Fibroblast of lung (primary cell): ENCODE results near the gene ZMAT3. TPM values are rescaled to one million over a fixed set of nuclear protein-coding genes. Genes with fewer than 3 reads are reported as not detected.

Source experiments
- DNase-seq, 2 donors: peaks; one replicate each; pipeline versions ENCODE4 v3.0.0 to v3.0.0-alpha.2; 2010; ENCODE audit warnings: low read depth in 2 of 2
- H2AFZ ChIP-seq: 2 replicates; pipeline ENCODE4 v1.5.1; 2012; ENCODE audit warnings: low read length, control low read depth, inconsistent platforms
- H3K27ac ChIP-seq: 2 replicates; pipeline ENCODE4 v1.5.1; 2011; ENCODE audit warnings: low read length, control low read depth; ENCODE audit not compliant: insufficient read depth
- H3K27me3 ChIP-seq: 2 replicates; pipeline ENCODE4 v1.5.1; 2011; ENCODE audit warnings: mild to moderate bottlenecking, low read length; ENCODE audit not compliant: control insufficient read depth, insufficient read depth
- H3K36me3 ChIP-seq: 2 replicates; pipeline ENCODE4 v1.5.1; 2011; ENCODE audit warnings: low read length; ENCODE audit not compliant: control insufficient read depth, insufficient read depth
- H3K4me1 ChIP-seq: 2 replicates; pipeline ENCODE4 v1.5.1; 2011; ENCODE audit warnings: low read length; ENCODE audit not compliant: control insufficient read depth, insufficient read depth; ENCODE audit errors: extremely low read depth
- H3K4me2 ChIP-seq: 2 replicates; pipeline ENCODE4 v1.5.1; 2011; ENCODE audit warnings: low read length, control low read depth; ENCODE audit not compliant: insufficient read depth; ENCODE audit errors: extremely low read depth
- H3K4me3 ChIP-seq, 4 experiments: fragments of 200-600 bp in 1 of 4; sonication (generic) in 1 of 4; replicated peaks in 1 of 4; 2 replicates each; pipeline ENCODE4 v1.5.1; 2011 to 2016; ENCODE audit warnings: low read length in 4 of 4, low read depth in 3 of 4, mild to moderate bottlenecking in 3 of 4, control low read depth in 2 of 4, inconsistent platforms in 1 of 4, mixed read lengths in 1 of 4; ENCODE audit not compliant: insufficient read depth in 1 of 4; ENCODE audit errors: control extremely low read depth in 1 of 4
- H3K79me2 ChIP-seq: 2 replicates; pipeline ENCODE4 v1.5.1; 2012; ENCODE audit warnings: mild to moderate bottlenecking, low read length, inconsistent platforms; ENCODE audit not compliant: control insufficient read depth, insufficient read depth
- H3K9ac ChIP-seq: 2 replicates; pipeline ENCODE4 v1.5.1; 2011; ENCODE audit warnings: mild to moderate bottlenecking, low read length, control low read depth; ENCODE audit not compliant: insufficient read depth
- H3K9me3 ChIP-seq: 2 replicates; pipeline ENCODE4 v1.5.1; 2012; ENCODE audit warnings: low read depth, low read length; ENCODE audit not compliant: control insufficient read depth, insufficient read depth
- H4K20me1 ChIP-seq: 2 replicates; pipeline ENCODE4 v1.5.1; 2011; ENCODE audit warnings: low read length; ENCODE audit not compliant: control insufficient read depth, insufficient read depth; ENCODE audit errors: extremely low read depth
- CTCF ChIP-seq, 2 donors: IDR thresholded peaks in 1 of 2; conservative IDR thresholded peaks in 1 of 2; 1 replicate in 1 of 2; 2 replicates in 1 of 2; pipeline ENCODE4 v1.5.1; 2011 to 2012; ENCODE audit warnings: low read length in 2 of 2, control low read depth in 1 of 2, inconsistent platforms in 1 of 2, low read depth in 1 of 2, mild to moderate bottlenecking in 1 of 2
- EZH2 ChIP-seq: IDR thresholded peaks from 2 replicates; pipeline ENCODE4 v1.5.1; 2012; ENCODE audit warnings: low read length, control low read depth, mild to moderate bottlenecking; ENCODE audit errors: missing control alignments
- polyA plus RNA-seq, 2 donors: library from polyadenylated mRNA; depleted of rRNA in 1 of 2; stranded (reverse) in 1 of 2; unstranded in 1 of 2; fragments of >200 nt; gene quantifications; 2 replicates each; pipeline ENCODE4 v1.2.1, GENCODE V29; 2011 to 2012; ENCODE audit warnings: missing spikeins in 1 of 2
- total RNA-seq: library from RNA; depleted of rRNA; stranded (reverse); fragments of >200 nt; gene quantifications from 2 replicates; pipeline ENCODE4 v1.2.1, GENCODE V29; 2014

The ZMAT3 gene
- total and polyA plus RNA-seq, 2 donors (not counting 1 experiment from before 2014, with no cell fraction given) = 34.3 to 34.8 TPM

DNA sequence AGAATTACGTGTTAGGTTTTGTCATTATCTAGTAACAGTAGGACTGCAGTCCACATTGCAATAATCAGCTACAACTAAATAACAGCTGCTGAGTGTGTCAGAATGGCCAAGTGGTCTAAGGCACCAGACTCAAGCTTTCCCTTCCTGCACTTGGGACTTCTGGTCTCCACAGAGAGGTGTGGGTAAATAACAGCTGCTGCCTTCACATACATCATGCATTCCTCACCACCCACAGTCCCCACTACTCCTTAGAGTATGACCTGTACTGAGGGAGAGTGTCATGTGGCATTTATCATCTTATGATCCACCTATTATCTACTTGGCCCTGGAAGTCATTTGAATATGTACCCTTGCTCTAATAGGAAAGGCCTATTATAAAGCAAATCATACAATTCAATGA, 22.2 kb upstream of the ZMAT3 start:
- Histone ChIP-seq H3K27ac (no peak overlapping the region), H3K79me2 (no peaks in the 10 kb centered on the region), H3K4me3 (no peak overlapping the region), H2AFZ (no peak overlapping the region), H3K4me1 (peaks cover 2% of the 10 kb centered on the region), H3K36me3 (no peaks in the 10 kb centered on the region), H4K20me1 (no peaks in the 10 kb centered on the region), H3K4me2 (no peak overlapping the region), H3K27me3 (no peaks in the 10 kb centered on the region), H3K9ac (no peak overlapping the region), H3K9me3 (no peaks in the 10 kb centered on the region)
- TF ChIP-seq CTCF (conservative IDR thresholded peaks at IDR 0.05 in 1 of 2, IDR thresholded peaks at IDR 0.05 in 1 of 2; ENCODE audit: low read depth in 1 of 2, low read length in 2 of 2) (no peak), EZH2 (no peak)
- peak in 1 of 2 donors; percentile 75 for DNase-seq

GRCh38 chr3:179091113-179091512, 19.5 kb upstream of the ZMAT3 start:
- no peaks in the 10 kb centered on the region for H3K36me3 ChIP-seq
- no peak overlapping the region for H2AFZ ChIP-seq
- no peaks in the 10 kb centered on the region for H4K20me1 ChIP-seq
- no peaks in the 10 kb centered on the region for H3K4me1 ChIP-seq
- no peak overlapping the region for H3K4me2 ChIP-seq
- no peak overlapping the region for H3K9ac ChIP-seq
- H3K9me3 ChIP-seq = no peaks in the 10 kb centered on the region
- H3K27ac ChIP-seq = no peak overlapping the region
- DNase-seq = no peak
- H3K79me2 ChIP-seq = no peaks in the 10 kb centered on the region
- H3K4me3 ChIP-seq = no peak overlapping the region
- no peak for TF ChIP-seq EZH2
- TF ChIP-seq CTCF (conservative IDR thresholded peaks at IDR 0.05 in 1 of 2, IDR thresholded peaks at IDR 0.05 in 1 of 2; ENCODE audit: low read depth in 1 of 2, low read length in 2 of 2) = no peak
- no peaks in the 10 kb centered on the region for H3K27me3 ChIP-seq

GRCh38 chr3:179088306-179088705, 16.7 kb upstream of the ZMAT3 start:
- Histone ChIP-seq H4K20me1 (no peaks in the 10 kb centered on the region), H3K27me3 (no peaks in the 10 kb centered on the region), H3K79me2 (no peaks in the 10 kb centered on the region), H3K4me2 (no peak overlapping the region), H3K36me3 (no peaks in the 10 kb centered on the region), H2AFZ (peak overlapping the region; percentile 42), H3K4me3 (no peak overlapping the region), H3K9ac (no peak overlapping the region), H3K27ac (no peak overlapping the region), H3K9me3 (no peaks in the 10 kb centered on the region), H3K4me1 (no peaks in the 10 kb centered on the region)
- TF ChIP-seq EZH2 (no peak), CTCF (conservative IDR thresholded peaks at IDR 0.05 in 1 of 2, IDR thresholded peaks at IDR 0.05 in 1 of 2; ENCODE audit: low read depth in 1 of 2, low read length in 2 of 2) (no peak)
- DNase-seq = no peak
